HTR-8/SVneo (cell line): ENCODE measurements around the gene COA1.
"Not testable (repeated sequence)": the region's sequence is repeated elsewhere in the genome, so short reads cannot be mapped to it uniquely, and the experiment has no call there.

Experiments used
- DNase-seq: peaks from one replicate; pipeline ENCODE4 v3.0.0; 2011; ENCODE audit warnings: low spot score, mixed read lengths; ENCODE audit not compliant: insufficient read length
- FAIRE-seq: peaks from 2 replicates; lab custom pipeline; 2011; peaks lifted over from hg19 to GRCh38; lab: Jason Lieb, UNC

COA1 gene, protein sequence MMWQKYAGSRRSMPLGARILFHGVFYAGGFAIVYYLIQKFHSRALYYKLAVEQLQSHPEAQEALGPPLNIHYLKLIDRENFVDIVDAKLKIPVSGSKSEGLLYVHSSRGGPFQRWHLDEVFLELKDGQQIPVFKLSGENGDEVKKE

DNA sequence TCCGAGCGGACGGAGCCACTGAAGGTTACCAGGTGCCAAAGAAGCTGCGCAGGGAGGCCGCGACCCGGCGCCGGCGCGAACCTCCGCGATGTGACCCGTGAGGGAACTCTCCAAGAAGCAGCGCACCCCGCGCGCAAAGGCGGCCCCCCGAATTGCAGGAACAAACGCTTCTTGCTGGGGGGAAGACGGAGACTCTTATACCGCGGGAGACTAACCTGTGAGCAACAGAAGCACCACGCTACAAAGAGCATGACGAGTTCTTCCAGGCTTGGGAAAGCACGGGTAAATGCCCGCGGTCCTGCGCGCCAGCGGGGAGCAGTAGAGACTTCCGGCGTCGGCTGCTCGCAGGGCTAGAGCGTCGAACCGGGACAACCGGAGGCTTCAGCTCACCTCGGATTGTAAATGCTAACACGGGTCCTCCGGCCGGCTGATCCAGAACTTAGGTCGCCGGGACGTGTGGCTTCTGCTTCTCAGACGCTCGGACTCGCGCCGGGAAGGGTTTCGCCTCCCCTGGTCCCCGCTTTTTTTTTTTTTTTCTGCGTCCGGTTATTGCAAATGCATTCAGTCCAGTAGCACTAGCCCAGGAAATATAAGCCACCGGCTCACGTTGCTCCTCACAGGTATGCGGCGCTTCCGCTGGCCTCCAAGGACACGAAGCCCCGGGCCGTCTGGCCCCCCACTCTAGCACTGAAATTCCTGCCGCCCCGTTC is at the start of gene COA1:
COA1 (minus strand) TSS at position 310 of the 710 bp plus-strand sequence. CDS start 80,909 bp downstream, outside the sequence.
- DNase-seq, result peak; percentile 90
- FAIRE-seq, result peak; percentile 69

DNA sequence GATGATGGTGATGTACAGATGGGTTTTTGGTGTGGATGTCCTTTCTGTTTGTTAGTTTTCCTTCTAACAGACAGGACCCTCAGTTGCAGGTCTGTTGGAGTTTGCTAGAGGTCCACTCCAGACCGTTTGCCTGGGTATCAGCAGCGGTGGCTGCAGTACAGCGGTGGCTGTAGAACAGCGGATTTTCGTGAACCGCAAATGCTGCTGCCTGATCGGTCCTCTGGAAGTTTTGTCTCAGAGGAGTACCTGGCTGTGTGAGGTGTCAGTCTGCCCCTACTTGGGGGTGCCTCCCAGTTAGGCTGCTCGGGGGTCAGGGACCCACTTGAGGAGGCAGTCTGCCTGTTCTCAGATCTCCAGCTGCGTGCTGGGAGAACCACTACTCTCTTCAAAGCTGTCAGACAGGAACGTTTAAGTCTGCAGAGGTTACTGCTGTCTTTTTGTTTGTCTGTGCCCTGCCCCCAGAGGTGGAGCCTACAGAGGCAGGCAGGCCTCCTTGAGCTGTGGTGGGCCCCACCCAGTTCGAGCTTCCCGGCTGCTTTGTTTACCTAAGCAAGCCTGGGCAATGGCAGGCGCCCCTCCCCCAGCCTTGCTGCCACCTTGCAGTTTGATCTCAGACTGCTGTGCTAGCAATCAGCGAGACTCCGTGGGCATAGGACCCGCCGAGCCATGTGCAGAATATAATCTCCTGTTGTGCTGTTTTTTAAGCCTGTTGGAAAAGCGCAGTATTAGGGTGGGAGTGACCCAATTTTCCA is 49.1 kb upstream of the COA1 start:
- DNase-seq, result not testable (repeated sequence)

DNA sequence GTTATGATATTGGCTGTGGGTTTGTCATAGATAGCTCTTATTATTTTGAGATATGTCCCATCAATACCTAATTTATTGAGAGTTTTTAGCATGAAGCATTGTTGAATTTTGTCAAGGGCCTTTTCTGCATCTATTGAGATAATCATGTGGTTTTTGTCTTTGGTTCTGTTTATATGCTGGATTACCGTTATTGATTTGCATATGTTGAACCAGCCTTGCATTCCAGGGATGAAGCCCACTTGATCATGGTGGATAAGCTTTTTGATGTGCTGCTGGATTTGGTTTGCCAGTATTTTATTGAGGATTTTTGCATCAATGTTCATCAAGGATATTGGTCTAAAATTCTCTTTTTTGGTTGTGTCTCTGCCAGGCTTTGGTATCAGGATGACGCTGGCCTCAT is 45.9 kb upstream of the COA1 start:
- not testable (repeated sequence) for FAIRE-seq

More for the DNA sequence above, 49.1 kb upstream of the COA1 start:
- FAIRE-seq, result not testable (repeated sequence)

DNA sequence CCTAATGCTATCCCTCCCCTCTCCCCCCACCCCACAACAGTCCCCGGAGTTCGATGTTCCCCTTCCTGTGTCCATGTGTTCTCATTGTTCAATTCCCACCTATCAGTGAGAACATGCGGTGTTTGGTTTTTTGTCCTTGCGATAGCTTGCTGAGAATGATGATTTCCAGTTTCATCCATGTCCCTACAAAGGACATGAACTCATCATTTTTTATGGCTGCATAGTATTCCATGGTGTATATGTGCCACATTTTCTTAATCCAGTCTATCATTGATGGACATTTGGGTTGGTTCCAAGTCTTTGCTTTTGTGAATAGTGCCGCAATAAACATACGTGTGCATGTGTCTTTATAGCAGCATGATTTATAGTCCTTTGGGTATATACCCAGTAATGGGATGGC is 43.9 kb upstream of the COA1 start:
- FAIRE-seq, DNase-seq: not testable (repeated sequence)

More for the DNA sequence above, 45.9 kb upstream of the COA1 start:
- DNase-seq, result not testable (repeated sequence)

DNA sequence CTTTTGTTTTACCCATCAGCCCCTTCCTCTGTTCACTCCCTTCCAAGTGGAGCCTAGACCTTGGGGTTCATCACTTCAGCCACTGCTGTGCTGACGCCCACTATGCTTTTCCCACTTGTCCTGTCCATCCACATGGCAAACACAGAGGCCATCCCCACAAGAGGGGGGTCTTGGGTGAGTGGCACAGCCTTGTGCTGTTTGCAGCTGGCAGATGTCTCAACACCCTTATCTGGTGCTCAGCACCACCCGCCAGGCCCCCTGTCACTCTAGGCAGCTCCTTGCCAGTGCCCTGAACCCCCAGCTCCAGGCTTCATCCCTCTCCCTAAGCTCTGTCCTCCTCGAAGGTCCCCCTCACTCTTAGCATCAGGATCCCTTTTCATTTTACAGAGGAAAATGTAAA is 42.2 kb upstream of the COA1 start:
- DNase-seq (no peak), FAIRE-seq (no peak)

DNA sequence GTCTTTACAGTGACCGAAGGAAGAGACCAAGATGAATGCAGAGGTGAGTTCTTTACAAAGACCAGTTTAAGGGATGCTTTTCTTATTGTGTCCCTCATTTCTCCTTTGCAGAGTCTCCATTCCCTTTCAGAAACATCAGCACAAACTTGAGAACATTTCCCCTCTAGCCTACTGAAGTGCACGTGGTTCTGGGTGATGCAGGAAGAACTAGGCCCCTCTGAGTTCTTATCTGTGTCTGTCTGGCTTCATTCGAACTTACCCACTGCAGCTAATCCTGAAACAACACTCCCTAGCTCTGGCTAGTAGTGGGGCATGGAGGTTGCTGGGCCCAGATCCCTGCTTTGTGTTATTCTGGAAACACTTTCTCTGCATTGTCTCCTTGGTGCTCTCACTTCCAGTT is 41.8 kb upstream of the COA1 start:
- FAIRE-seq, result no peak
- DNase-seq, result no peak

DNA sequence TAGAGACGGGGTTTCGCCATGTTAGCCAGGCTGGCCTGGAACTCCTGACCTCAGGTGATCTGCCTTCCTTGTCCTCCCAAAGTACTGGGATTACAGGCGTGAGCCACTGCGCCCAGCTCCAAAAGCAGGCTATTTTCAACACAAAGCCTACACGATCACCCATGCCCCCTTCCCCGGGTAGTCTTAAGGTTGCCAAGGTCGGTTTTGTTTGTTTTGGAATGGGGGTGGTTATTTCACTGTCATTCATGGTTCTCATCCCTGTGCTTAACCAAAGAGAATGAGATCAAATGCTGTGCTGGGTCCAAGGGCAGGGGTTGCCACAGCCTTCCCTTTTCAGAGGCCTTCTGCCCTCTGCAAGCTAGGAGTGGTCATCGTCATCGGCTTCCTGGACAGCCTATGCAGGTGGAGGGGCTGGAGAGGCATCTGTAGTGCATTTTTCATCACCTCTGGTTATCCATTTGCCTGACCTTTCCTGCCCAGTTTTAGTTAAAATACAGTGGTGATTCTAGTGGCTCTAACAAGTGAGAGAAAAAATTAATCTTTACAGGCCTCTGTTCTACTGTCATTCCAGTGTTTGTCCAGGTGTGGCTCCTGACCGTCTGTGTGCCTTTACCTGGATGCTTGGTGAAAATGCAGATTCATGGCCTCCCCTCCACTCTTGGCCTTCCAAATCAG is 40.6 kb upstream of the COA1 start:
- no peak for DNase-seq
- no peak for FAIRE-seq

DNA sequence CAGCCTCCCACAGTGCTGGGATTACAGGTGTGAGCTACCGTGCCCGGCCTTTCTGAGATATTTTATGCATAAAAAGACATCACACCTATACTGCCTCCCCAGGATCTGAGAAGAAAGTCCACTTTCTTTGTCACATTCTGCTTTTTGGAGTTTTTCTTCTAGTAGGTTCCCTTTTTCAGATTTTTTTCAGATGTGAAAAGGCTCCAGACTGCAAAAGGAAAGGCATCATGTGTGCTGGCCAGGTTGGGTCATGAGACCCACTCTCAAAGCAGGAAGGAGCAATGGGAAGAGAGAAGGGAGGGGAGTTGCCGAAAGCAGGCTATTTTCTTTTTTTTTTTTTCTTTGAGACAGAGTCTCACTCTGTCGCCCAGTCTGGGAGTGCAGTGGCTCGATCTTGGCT is 40.0 kb upstream of the COA1 start:
- DNase-seq, result no peak
- no peak for FAIRE-seq

DNA sequence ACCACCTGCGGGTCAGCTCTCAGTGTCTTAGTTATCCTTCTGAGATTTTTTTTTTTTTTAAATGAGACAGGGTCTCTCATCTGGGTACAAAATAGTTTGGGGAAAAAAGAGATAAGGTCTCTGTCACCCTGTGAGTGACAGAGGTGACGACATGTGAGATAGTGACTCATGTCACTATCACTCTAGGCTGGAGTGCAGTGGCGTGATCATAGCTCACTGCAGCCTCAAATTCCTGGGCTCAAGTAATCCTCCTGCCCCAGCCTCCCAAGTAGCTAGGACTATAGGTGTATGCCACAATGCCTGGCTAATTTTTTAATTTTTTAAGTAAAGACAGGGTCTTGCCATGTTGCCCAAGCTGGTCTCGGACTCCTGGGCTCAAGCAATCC is 39.6 kb upstream of the COA1 start:
- no peak for FAIRE-seq

DNA sequence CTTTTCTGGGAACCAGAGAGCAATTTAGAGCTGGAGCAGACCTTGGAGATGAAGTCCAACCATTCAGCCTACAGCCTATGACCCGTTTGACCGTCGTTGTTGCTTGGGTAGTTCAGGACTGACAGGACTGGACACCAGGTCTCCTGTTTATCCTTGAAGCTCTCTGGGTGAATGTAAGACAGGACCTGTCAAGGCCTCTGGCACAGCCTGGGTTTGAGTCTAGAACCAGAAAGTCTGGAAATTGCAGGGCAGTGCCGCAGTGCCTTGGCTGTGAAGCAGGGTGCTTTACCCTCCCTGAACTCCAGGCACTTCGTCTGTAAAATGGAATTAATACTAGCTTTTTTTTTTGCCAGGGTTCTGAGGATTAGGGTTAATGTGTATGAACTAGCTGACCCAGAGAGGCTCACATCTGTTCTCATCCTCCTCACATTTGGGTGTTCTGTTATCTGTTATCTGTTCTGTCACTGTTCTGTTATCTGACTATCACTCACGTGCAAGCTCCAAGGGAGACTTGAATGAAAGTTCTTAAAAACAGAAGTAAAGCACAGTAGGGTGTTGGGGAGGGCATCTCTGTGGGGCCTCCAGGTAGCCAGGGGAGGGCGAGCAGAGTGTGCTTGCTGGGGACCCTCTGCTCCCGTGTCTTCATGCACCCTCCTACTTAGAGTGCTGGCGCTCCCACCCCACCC is 39.0 kb upstream of the COA1 start:
- FAIRE-seq, result no peak
- no peak for DNase-seq

More for the DNA sequence above, 39.6 kb upstream of the COA1 start:
- DNase-seq, result no peak

DNA sequence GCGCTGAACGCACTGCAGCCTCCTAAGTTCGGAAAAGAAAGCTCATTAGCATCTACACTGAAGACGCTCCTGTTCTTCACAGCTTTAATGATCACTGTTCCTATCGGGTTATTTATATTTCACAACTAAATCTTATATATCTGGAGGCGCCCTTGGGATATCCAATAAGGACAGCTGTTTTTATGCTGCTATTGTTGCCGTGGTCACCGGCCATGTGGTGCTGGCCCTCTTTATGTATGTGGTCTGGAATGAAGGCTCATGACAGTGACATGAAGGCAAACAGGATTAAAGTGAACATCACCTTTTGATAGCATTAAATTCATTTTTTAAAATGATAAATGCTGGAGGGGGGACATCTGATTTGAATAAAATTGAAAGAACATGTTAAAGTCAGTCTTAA is 38.0 kb upstream of the COA1 start:
- DNase-seq (no peak), FAIRE-seq (no peak)

DNA sequence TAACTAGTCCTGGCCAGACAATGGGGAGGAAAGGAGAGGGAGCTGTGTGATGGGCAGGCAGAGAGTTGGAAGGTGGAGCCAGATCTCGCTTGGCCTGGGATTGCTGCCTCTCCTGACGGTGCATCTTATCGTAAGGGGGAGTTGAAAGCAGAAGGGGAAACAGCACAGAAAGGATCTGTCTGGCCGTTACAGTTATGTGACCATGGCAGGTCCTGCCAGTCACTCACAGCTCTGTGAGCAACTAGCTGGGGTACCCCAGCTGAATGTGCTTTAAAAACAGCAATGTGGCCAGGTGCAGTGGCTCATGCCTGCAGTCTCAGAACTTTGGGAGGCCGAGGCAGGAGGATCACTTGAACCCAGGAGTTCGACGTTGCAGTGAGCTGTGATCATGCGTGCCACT is 37.2 kb upstream of the COA1 start:
- DNase-seq (no peak), FAIRE-seq (no peak)

DNA sequence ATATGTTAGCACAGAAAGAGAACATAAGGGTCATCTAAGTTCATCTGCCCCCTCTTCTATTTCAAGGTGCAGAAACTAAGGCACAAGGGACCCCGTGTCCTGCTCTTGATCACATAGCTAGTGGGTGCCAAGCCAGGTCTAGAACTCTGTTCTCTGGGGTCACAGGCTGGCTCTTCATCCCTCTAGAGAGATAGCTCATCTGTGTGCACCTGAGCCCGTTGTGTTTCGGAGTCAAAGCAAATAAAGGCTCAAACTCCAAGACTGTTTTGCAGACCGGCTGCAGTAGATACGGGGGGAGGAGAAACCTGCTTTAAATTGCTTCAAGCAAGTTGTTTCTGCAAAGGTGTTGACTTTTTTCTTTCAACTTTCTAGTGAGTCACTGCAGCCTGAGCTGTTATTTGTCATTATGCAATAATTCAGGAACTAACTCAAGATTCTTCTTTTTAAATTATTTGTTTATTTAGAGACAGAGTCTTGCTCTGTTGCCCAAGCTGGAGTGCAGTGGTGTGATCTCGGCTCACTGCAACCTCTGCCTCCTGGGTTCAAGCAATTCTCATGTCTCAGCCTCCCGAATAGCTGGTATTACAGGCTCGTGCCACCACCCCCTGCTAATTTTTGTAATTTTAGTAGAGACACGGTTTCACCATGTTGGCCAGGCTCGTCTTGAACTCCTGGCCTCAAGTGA is 35.6 kb upstream of the COA1 start:
- DNase-seq, result no peak
- FAIRE-seq, result no peak

DNA sequence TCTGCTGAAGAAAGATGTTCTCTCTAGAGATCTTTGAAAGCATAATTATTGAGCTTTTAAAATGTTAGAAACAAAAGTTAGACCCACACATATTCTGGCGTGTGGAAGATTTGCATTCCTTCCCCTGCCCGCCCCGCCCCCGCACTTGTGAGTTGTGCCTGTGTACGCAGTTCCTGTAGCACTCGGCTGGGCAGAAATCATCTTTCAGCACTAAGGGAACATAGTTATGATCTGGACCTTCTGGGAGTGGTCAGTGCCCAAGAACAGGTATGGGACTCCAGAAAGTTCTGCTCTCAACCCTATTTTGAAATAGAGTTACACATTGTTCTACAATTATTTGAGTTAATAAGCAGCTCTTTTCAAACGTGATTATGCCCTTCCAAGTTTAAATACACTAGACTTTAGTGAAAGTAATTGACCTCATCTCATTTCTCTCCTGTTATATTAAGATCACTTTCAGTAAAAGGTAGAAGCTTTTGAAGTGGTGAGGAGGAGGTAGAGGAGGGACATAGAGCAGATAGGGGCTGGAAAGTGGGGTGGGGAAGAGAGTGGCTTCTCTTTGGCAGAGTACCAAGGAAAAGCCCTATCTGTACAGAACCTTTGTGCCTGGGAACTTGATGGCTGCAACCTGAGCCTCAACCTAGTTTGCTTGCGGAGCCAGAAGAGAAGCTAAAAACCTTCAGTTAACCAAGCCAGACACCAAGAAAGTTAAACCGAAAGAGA is 34.9 kb upstream of the COA1 start:
- FAIRE-seq, result no peak
- DNase-seq, result no peak

DNA sequence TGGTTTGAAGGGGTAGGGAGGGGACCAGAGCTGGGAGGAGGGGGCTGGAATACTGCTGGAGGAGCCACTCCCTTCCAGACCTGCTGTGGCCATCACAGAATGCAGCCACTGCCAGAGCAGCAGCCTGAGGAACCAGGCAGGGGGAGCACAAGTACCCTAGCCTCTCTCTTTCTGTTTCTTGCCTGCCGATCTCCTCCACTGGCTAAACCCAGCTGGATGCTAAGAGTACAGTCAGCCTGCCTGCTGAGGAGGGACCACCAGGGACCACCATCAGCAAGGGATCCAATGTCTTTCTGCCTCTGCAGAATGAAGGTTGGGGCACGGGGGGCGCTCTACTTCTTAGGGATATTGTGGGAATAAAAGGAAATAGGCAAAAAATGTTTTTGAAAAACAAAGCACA is 33.9 kb upstream of the COA1 start:
- no peak for FAIRE-seq

DNA sequence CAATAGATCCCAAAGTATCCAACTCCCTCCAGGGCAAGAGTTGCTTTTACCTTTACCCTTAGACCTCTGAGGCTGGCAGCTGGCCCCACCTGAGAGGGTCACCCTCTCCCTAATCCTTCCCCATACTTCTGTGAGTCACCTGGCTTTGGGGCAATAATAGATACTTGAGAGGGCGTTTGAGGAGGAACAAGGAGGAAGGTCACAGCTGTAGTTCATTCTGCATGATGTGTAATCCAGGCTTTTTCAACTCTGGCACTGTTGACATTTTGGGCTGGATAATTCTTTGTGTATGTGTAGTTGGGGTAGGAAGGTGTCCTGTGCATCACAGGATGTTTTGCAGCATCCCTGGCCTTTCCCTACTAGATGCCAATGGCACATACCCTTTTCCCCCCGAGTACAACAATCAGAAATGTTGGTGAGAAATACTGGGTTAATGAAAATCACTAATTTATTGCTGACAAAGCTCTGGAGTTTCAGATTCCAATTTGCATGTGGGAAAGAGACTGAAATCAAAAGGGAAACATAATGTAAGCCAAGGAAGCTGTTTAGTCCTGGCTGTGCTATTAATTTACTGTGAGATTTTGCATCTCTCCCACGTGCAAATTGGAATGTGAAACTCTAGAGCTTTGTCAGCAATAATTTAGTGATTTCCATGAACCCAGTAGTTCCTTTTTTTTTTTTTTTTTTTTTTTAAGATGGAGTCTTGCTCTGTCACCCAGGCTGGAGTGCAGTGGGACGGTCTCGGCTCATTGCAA is 32.8 kb upstream of the COA1 start:
- DNase-seq, result no peak
- no peak for FAIRE-seq

More for the DNA sequence above, 33.9 kb upstream of the COA1 start:
- no peak for DNase-seq

DNA sequence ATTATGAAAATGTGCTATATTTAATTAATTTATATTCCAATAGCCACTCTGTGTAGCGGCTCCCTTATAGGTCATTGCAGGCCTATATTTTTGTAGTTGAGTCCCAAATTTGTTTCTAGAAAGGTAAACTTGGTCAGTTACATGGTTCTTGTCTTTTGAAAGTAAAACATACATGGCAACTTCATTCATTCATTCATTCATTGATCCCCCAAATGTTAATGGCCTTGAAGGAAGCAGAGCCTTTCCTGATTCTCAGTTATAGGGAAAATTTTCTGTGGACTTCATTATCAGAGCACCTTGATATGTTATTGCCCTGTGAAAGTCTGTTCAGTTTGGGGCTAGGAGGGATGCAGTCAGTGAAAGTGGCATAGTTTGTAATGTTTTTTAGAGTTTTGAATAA is 32.1 kb upstream of the COA1 start:
- DNase-seq (no peak), FAIRE-seq (no peak)

DNA sequence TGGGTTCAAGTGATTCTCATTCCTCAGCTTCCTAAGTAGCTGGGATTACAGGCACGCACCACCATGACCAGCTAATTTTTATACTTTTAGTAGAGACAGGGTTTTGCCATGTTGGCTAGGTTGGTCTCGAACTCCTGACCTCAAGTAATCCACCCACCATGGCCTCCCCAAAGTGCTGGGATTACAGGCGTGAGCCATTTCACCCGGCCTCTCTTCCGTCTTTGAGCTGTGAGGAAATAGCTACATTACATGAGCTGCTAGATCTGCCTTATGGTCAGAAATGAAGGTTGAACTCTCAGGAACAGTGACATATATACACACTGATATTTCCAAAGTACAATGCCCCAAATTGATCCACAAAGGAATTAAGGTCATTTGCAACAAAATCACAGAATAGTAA is 31.5 kb upstream of the COA1 start:
- FAIRE-seq (no peak), DNase-seq (no peak)
